ENCODE results near the gene PLXNC1. TPM values are rescaled to one million over a fixed set of nuclear protein-coding genes. Genes with fewer than 3 reads are reported as not detected.

The PLXNC1 gene
- total RNA-seq, 2 donors from 2014 or later, result 2.0 to 3.0 TPM

DNA sequence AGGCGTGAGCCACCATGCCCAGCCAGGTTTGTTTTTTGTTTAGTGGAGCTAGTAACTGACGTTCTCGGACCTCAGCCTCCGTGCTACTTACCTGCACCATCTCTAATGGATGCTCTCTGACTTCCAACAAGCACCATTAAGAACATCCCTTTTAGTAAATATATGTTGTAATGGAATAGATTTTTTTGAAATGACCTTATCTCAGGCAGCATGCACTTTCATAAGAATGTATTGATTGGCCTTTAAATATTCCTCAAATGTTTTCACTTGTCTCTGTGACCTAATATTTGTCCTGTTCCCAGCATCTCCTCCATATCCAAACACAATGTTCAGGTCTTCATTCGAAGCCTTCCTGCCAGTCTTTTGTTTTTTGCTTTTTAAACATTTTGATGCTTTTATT is 51.7 kb downstream of the PLXNC1 start:
- no peaks in the 10 kb centered on the region for H3K27me3 ChIP-seq
- H3K36me3 ChIP-seq, result no peaks in the 10 kb centered on the region
- H3K4me3 ChIP-seq, result no peak overlapping the region
- H3K4me1 ChIP-seq, result no peaks in the 10 kb centered on the region
- H3K9me3 ChIP-seq, result no peaks in the 10 kb centered on the region
- TF ChIP-seq, protein P1, sequence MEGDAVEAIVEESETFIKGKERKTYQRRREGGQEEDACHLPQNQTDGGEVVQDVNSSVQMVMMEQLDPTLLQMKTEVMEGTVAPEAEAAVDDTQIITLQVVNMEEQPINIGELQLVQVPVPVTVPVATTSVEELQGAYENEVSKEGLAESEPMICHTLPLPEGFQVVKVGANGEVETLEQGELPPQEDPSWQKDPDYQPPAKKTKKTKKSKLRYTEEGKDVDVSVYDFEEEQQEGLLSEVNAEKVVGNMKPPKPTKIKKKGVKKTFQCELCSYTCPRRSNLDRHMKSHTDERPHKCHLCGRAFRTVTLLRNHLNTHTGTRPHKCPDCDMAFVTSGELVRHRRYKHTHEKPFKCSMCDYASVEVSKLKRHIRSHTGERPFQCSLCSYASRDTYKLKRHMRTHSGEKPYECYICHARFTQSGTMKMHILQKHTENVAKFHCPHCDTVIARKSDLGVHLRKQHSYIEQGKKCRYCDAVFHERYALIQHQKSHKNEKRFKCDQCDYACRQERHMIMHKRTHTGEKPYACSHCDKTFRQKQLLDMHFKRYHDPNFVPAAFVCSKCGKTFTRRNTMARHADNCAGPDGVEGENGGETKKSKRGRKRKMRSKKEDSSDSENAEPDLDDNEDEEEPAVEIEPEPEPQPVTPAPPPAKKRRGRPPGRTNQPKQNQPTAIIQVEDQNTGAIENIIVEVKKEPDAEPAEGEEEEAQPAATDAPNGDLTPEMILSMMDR (IDR thresholded peaks at IDR 0.05), result no peak
- no peak for DNase-seq (ENCODE audit: low spot score)
- H3K27ac ChIP-seq, result no peak overlapping the region

DNA sequence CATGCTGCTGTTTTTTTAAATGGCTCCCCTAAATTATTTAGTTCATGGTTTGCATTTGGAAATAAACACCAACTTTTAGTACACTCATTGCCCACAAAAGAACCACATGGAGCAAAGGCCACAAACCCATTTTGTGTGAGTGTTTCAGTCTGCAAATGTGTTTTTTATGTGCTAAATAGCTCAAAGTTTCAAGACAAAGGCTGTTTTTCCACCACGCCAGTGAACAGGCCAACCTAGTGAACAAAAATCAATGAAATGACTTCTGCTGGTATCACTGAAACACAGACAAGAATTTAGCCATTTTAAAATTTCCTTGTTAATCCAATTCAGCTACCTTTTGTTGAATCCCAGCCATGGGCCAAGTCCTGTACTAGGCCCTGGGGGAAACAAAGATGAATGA is 52.3 kb downstream of the PLXNC1 start:
- TF ChIP-seq, protein P1 (IDR thresholded peaks at IDR 0.05), result no peak
- no peaks in the 10 kb centered on the region for H3K4me1 ChIP-seq
- H3K4me3 ChIP-seq, result no peak overlapping the region
- H3K9me3 ChIP-seq, result no peaks in the 10 kb centered on the region
- no peaks in the 10 kb centered on the region for H3K27me3 ChIP-seq
- no peak for DNase-seq (ENCODE audit: low spot score)
- no peaks in the 10 kb centered on the region for H3K36me3 ChIP-seq
- H3K27ac ChIP-seq, result no peak overlapping the region

DNA sequence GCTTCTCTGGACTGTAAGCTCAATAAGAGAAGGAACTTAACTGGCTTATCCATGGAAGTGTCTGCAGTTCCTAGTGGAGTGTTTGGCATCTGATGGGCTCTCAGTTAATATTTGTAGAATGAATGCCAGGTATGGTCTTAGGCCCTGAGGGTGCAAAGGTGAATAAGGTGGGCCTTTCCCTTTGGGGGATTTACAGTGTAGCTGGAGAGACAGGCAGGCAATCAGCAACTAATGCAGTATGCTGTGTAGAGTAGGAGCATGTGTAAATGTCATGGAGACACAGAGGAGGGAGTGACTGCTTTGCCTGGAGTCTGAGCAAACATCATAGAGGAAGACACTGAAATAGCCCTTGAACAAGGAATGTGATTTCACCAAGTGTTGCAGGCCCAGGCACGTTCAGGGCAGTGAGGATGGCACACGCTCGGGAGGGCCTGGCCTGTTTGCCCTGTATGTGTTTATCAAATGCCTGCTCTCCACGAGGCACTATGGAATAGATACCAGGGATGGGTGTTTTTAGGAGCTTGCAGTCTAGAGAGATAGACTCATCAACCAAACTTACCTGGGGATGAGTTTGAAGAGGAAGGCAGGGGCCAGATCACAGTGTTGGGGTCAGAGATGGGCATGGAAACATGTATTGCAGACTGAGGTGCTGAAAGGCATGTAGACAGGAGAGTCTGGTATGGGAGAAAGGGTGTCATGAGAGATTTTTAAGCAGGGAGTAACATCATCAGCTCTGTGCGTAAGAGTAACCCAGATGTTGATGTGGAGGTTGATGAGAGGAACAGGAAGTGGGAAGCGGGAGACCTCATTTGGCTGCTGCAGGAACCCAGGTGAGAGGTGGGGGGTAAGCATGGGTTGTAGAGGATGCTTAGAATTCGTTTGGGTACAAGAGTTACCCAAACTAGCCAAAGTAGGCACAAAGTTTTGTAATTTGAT is 54.1 kb downstream of the PLXNC1 start:
- no peaks in the 10 kb centered on the region for H3K9me3 ChIP-seq
- H3K36me3 ChIP-seq, result no peaks in the 10 kb centered on the region
- TF ChIP-seq, protein P1 (IDR thresholded peaks at IDR 0.05), result no peak
- H3K27me3 ChIP-seq, result no peaks in the 10 kb centered on the region
- no peak overlapping the region for H3K27ac ChIP-seq
- H3K4me3 ChIP-seq, result no peak overlapping the region
- no peak for DNase-seq (ENCODE audit: low spot score)
- peaks cover 0 to 4% of the 10 kb centered on the region in 2 donors for H3K4me1 ChIP-seq

DNA sequence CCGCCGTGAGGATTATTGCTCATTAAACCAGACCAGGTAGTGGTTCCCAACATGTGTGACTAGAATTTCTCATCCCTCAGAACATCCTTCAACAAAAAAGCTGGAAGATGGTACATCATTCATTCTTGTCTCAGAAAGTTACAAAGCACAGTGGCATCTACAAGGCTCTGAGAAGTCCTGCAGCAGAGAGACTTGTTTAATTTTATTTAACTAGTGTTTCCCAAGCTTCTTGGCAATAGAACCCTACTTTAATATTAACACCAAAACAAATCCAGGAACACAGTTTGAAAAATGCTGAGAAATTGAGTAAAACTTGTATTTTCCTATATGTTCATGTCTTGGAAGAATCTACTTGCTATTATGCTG is 54.8 kb downstream of the PLXNC1 start:
- TF ChIP-seq, protein P1 (IDR thresholded peaks at IDR 0.05), result no peak
- H3K4me1 ChIP-seq, result peaks cover 0 to 10% of the 10 kb centered on the region in 2 donors
- H3K36me3 ChIP-seq, result no peaks in the 10 kb centered on the region
- no peaks in the 10 kb centered on the region for H3K9me3 ChIP-seq
- no peaks in the 10 kb centered on the region for H3K27me3 ChIP-seq
- H3K27ac ChIP-seq, result no peak overlapping the region
- DNase-seq (ENCODE audit: low spot score), result no peak
- H3K4me3 ChIP-seq, result no peak overlapping the region

DNA sequence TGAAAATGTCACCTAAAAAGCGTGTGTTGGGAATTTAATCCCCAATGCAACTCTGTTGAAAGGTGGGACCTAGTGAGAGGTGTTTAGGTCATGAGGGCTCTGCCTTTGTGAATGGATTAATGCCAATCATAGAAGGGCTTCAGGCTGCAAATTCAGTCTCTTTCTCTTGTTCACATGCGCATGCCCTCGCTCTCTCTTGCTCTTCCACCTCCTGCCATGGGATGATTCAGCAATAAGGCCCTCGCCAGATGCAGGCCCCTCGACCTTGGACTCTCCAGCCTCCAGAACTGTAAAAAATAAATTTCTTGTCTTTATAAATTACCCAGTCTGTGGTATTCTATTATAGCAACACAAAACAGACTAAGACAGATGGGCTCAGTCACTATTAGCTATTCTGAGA is 55.4 kb downstream of the PLXNC1 start:
- no peak overlapping the region for H3K4me3 ChIP-seq

More for the DNA sequence above, 55.4 kb downstream of the PLXNC1 start:
- H3K27ac ChIP-seq, result no peak overlapping the region
- TF ChIP-seq, protein P1 (IDR thresholded peaks at IDR 0.05), result no peak
- H3K9me3 ChIP-seq, result no peaks in the 10 kb centered on the region
- no peaks in the 10 kb centered on the region for H3K36me3 ChIP-seq
- no peak for DNase-seq (ENCODE audit: low spot score)
- H3K27me3 ChIP-seq, result no peaks in the 10 kb centered on the region
- peaks cover 0 to 17% of the 10 kb centered on the region in 2 donors for H3K4me1 ChIP-seq
